NB4 (cell line): ENCODE measurements around the gene WDR36.

Source experiments
- POLR2A ChIP-seq: IDR thresholded peaks from 2 replicates; pipeline ENCODE4 v1.6.1; 2011; ENCODE audit warnings: mild to moderate bottlenecking; ENCODE audit not compliant: insufficient read length; ENCODE audit errors: extremely low read depth
- TF ChIP-seq, protein P1 (sequence below): IDR thresholded peaks from one replicate; pipeline ENCODE4 v1.5.1; 2012; ENCODE audit warnings: low read depth, low read length

DNA sequence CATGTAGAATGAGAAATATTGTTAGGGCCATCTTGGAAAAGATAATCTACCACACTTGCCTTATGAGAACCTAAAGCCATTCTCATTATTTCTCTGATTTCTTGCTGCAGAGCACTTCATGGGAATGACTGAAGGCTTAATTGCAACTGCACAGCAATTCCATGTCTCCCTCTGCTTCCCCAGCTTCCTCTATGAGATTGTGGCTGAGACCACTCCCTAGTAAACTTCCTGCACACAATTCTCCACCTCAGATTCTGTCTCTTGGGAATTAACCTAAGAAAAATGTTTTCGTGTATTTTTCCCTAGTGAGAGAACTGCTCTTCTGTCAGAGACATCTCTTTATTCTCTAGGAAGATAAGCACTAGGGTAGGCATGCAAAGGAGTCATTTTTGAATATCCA, 76.5 kb downstream of the WDR36 start:
- TF ChIP-seq, protein P1, sequence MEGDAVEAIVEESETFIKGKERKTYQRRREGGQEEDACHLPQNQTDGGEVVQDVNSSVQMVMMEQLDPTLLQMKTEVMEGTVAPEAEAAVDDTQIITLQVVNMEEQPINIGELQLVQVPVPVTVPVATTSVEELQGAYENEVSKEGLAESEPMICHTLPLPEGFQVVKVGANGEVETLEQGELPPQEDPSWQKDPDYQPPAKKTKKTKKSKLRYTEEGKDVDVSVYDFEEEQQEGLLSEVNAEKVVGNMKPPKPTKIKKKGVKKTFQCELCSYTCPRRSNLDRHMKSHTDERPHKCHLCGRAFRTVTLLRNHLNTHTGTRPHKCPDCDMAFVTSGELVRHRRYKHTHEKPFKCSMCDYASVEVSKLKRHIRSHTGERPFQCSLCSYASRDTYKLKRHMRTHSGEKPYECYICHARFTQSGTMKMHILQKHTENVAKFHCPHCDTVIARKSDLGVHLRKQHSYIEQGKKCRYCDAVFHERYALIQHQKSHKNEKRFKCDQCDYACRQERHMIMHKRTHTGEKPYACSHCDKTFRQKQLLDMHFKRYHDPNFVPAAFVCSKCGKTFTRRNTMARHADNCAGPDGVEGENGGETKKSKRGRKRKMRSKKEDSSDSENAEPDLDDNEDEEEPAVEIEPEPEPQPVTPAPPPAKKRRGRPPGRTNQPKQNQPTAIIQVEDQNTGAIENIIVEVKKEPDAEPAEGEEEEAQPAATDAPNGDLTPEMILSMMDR: no peak
- TF ChIP-seq POLR2A: no peak
